Endodermal cell (in vitro differentiated cells): ENCODE data around the gene TGFBR3L. TPM values are rescaled to one million over a fixed set of nuclear protein-coding genes. Genes with fewer than 3 reads are reported as not detected.

ENCODE experiments used
- DNase-seq: peaks from one replicate; pipeline ENCODE4 v3.0.0-alpha.2; 2017
- H3K27ac ChIP-seq: 2 replicates; pipeline ENCODE4 v1.5.1; 2013; ENCODE audit warnings: mild to moderate bottlenecking, low read depth, low read length, moderate library complexity
- H3K27me3 ChIP-seq: 2 replicates; pipeline ENCODE4 v1.6.1; 2013; ENCODE audit warnings: mild to moderate bottlenecking, low read length, moderate library complexity; ENCODE audit not compliant: insufficient read depth, control insufficient read depth, poor library complexity, severe bottlenecking
- H3K36me3 ChIP-seq: 2 replicates; pipeline ENCODE4 v1.7.0; 2013; ENCODE audit warnings: mild to moderate bottlenecking, low read length, moderate library complexity; ENCODE audit not compliant: control insufficient read depth, insufficient read depth
- H3K4me1 ChIP-seq: one replicate; pipeline ENCODE4 v1.7.0; 2013; ENCODE audit warnings: low read length; ENCODE audit not compliant: control insufficient read depth, insufficient read depth
- H3K4me3 ChIP-seq: 2 replicates; pipeline ENCODE4 v1.5.1; 2013; ENCODE audit warnings: mild to moderate bottlenecking, low read length, moderate library complexity
- H3K9ac ChIP-seq: 2 replicates; pipeline ENCODE4 v1.6.1; 2013; ENCODE audit warnings: mild to moderate bottlenecking, low read length, moderate library complexity; ENCODE audit not compliant: poor library complexity, severe bottlenecking; ENCODE audit errors: extremely low read depth
- H3K9me3 ChIP-seq: 2 replicates; pipeline ENCODE4 v1.6.1; 2013; ENCODE audit warnings: mild to moderate bottlenecking, low read length, moderate library complexity; ENCODE audit not compliant: control insufficient read depth
- H3K27ac Mint-ChIP-seq: 2 replicates; pipeline ENCODE4 v1.8.0; 2020; ENCODE audit warnings: mixed read lengths
- H3K27me3 Mint-ChIP-seq: 2 replicates; pipeline ENCODE4 v1.8.0; 2021; ENCODE audit warnings: mild to moderate bottlenecking, mixed read lengths; ENCODE audit not compliant: insufficient read depth
- H3K36me3 Mint-ChIP-seq: 2 replicates; pipeline ENCODE4 v1.8.0; 2020; ENCODE audit warnings: low read depth, mixed read lengths
- H3K4me1 Mint-ChIP-seq: 2 replicates; pipeline ENCODE4 v1.8.0; 2020; ENCODE audit warnings: mixed read lengths
- H3K4me3 Mint-ChIP-seq: 2 replicates; pipeline ENCODE4 v1.8.0; 2020; ENCODE audit warnings: mild to moderate bottlenecking, moderate library complexity, mixed read lengths
- H3K9me3 Mint-ChIP-seq: 2 replicates; pipeline ENCODE4 v1.8.0; 2020; ENCODE audit warnings: mild to moderate bottlenecking, mixed read lengths
- CTCF ChIP-seq: fragments of 200-600 bp; sonication (generic); conservative IDR thresholded peaks from 2 replicates; pipeline ENCODE4 v1.5.0; 2021; ENCODE audit warnings: antibody characterized with exemption, mild to moderate bottlenecking
- WGBS, 2 experiments: methylation state at CpG; one replicate each; pipeline versions ENCODE4 v1.1.5 to v1.1.7; 2013; ENCODE audit warnings: missing lambda C conversion rate in 2 of 2, mixed read lengths in 1 of 2; ENCODE audit not compliant: insufficient coverage in 1 of 2, insufficient read length in 1 of 2; 5-methylcytosine and 5-hydroxymethylcytosine counted together
- total RNA-seq, 2 donors: library from RNA; stranded (reverse); fragmentation: NEBNext Ultra II Directional in 1 of 2; extraction: Animal tissue kit (Norgen Biotek cat#: 25700) in 1 of 2; gene quantifications; 2 replicates in 1 of 2; 3 replicates in 1 of 2; pipeline ENCODE4 v1.2.1, GENCODE V29; 2021

Gene TGFBR3L
- total RNA-seq, 2 donors from 2014 or later = 0.84 to 2.2 TPM

DNA sequence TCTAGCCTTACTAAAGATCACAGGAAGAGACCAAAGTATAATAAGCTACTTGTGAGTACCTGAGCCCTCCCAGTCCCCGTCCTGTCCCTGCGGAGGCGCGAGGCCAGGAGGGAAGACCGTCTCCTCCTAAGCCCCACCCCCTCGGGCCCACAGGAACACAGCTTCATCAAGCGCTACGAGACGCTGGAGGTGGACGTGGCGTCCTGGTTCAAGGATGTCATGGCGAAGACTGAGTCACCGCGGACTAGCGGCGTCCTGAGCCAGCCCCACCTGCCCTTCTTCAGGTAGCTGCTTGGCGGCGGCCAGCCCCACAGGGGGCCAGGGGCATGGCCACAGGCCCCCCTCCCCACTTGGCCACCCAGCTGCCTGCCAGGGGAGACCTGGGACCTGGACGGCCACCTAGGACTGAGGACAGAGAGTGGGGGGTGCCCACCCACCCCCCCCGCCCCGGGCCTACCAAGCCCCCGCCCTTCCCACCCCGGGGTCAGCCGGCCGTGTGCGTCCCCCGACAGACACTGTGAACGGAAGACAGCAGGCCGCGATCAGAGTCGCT lies 2.4 kb upstream of the TGFBR3L start:
- Histone ChIP-seq H3K27me3 (peaks cover 26% of the 10 kb centered on the region), H3K36me3 (peaks cover 19% of the 10 kb centered on the region), H3K4me1 (no peaks in the 10 kb centered on the region), H3K4me3 (no peak overlapping the region), H3K9me3 (no peaks in the 10 kb centered on the region), H3K27ac (no peak overlapping the region), H3K9ac (no peak overlapping the region)
- no peak overlapping the region for H3K27ac Mint-ChIP-seq
- H3K4me3 Mint-ChIP-seq = no peak overlapping the region
- no peaks in the 10 kb centered on the region for H3K4me1 Mint-ChIP-seq
- peaks cover 17% of the 10 kb centered on the region for H3K36me3 Mint-ChIP-seq
- no peak for DNase-seq
- WGBS, 2 experiments = 94 to 96% methylated on average over 23 to 31 of the region's 31 CpGs
- no peaks in the 10 kb centered on the region for H3K9me3 Mint-ChIP-seq
- TF ChIP-seq CTCF = no peak
- peaks cover 30% of the 10 kb centered on the region for H3K27me3 Mint-ChIP-seq

- Mint-ChIP-seq H3K27me3 (peaks cover 35% of the 10 kb centered on the region), H3K9me3 (no peaks in the 10 kb centered on the region), H3K4me1 (peaks cover under 1% of the 10 kb centered on the region), H3K27ac (no peak overlapping the region), H3K36me3 (peaks cover 17% of the 10 kb centered on the region), H3K4me3 (no peak overlapping the region)
- 95 to 96% methylated on average over 8 to 36 of the region's 39 CpGs for WGBS, 2 experiments
- Histone ChIP-seq H3K4me1 (no peaks in the 10 kb centered on the region), H3K36me3 (peaks cover 15% of the 10 kb centered on the region), H3K4me3 (no peak overlapping the region), H3K27ac (no peak overlapping the region), H3K9ac (no peak overlapping the region), H3K27me3 (peaks cover 31% of the 10 kb centered on the region), H3K9me3 (no peaks in the 10 kb centered on the region)
- TF ChIP-seq CTCF = no peak
- no peak for DNase-seq
These were observed 1.7 kb upstream of the TGFBR3L start for GRCh38 chr19:7912697-7913564.

DNA sequence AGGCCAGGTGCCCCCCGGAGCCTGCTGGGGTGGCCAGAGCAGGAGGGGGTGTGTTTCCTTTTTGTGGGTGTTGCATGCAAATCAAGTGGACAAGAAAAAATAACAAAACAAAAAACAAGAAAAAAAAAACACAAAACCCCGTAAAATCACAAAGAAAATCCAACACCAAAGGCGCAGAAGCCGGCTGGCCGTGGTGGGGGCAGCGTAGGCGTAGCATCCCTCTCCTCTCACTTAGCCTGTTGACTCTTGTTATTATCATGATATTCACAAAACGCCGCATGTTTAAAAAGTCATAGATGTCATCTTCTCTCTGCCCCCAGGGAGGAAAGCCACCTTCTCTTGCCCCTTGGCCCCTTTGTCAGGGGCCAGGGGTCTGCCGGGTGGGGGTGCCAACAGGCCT lies 978 bp upstream of the TGFBR3L start:
- H3K4me1 Mint-ChIP-seq = peaks cover 2% of the 10 kb centered on the region
- H3K4me3 Mint-ChIP-seq = no peak overlapping the region
- peaks cover 17% of the 10 kb centered on the region for H3K36me3 Mint-ChIP-seq
- 85 to 94% methylated on average over 7 to 10 of the region's 10 CpGs for WGBS, 2 experiments
- H3K27me3 Mint-ChIP-seq = peaks cover 42% of the 10 kb centered on the region
- DNase-seq = no peak
- Histone ChIP-seq H3K4me1 (no peaks in the 10 kb centered on the region), H3K27ac (no peak overlapping the region), H3K9me3 (no peaks in the 10 kb centered on the region), H3K9ac (no peak overlapping the region), H3K4me3 (no peak overlapping the region), H3K27me3 (peaks cover 39% of the 10 kb centered on the region), H3K36me3 (peaks cover 15% of the 10 kb centered on the region)
- H3K27ac Mint-ChIP-seq = no peak overlapping the region
- no peaks in the 10 kb centered on the region for H3K9me3 Mint-ChIP-seq
- TF ChIP-seq CTCF = no peak
